Kidney (tissue), 14 donors: ENCODE data around the gene ASB3. TPM values are rescaled to one million over a fixed set of nuclear protein-coding genes. Genes with fewer than 3 reads are reported as not detected.

Source experiments
- DNase-seq, 5 donors: peaks; one replicate each; pipeline ENCODE4 v3.0.0-alpha.2; 2013 to 2020
- FAIRE-seq: peaks from 2 replicates; lab custom pipeline; 2012; peaks lifted over from hg19 to GRCh38; lab: Jason Lieb, UNC
- H3K27ac ChIP-seq, 2 donors: one replicate each; pipeline ENCODE4 v1.7.0; 2013; ENCODE audit warnings: low read depth in 2 of 2, low read length in 2 of 2, inconsistent platforms in 1 of 2
- H3K27me3 ChIP-seq: one replicate; pipeline ENCODE4 v1.7.1; 2013; ENCODE audit warnings: low read length, inconsistent platforms; ENCODE audit not compliant: control insufficient read depth, insufficient read depth
- H3K36me3 ChIP-seq, 3 donors: one replicate each; pipeline versions ENCODE4 v1.7.0 to v1.7.1; 2013; ENCODE audit warnings: low read length in 3 of 3, control low read depth in 1 of 3, inconsistent platforms in 1 of 3; ENCODE audit not compliant: insufficient read depth in 3 of 3, control insufficient read depth in 2 of 3
- H3K4me1 ChIP-seq, 3 donors: one replicate each; pipeline versions ENCODE4 v1.7.0 to v1.7.1; 2013; ENCODE audit warnings: low read length in 3 of 3, inconsistent platforms in 1 of 3, low read depth in 1 of 3; ENCODE audit not compliant: control insufficient read depth in 2 of 3, insufficient read depth in 2 of 3
- H3K4me3 ChIP-seq, 3 donors: one replicate each; pipeline versions ENCODE4 v1.7.0 to v1.8.1; 2013; ENCODE audit warnings: low read length in 3 of 3, control low read depth in 1 of 3, inconsistent platforms in 1 of 3
- H3K9ac ChIP-seq, 3 donors: one replicate each; pipeline versions ENCODE4 v1.7.0 to v1.7.1; 2013; ENCODE audit warnings: low read length in 3 of 3, control low read depth in 1 of 3, inconsistent platforms in 1 of 3
- H3K9me3 ChIP-seq, 3 donors: one replicate each; pipeline versions ENCODE4 v1.7.0 to v1.7.1; 2013; ENCODE audit warnings: low read length in 3 of 3, control low read depth in 1 of 3, inconsistent platforms in 1 of 3; ENCODE audit not compliant: control insufficient read depth in 2 of 3, insufficient read depth in 1 of 3
- intact Hi-C: fragments of 100-400 bp; cut with DNase I; formaldehyde crosslinking; loops from one replicate; pipeline ENCODE4 v1.11.1; 2022
- polyA plus RNA-seq: library from polyadenylated mRNA; stranded (reverse); fragments of 350-450 nt; fragmentation: Illumina TruSeq; extraction: RNeasy Lipid Tissue Mini Kit (QIAGEN cat#74804); gene quantifications from one replicate; pipeline ENCODE4 v1.2.3, GENCODE V29; 2014; ENCODE audit warnings: low read depth, low replicate concordance; ENCODE audit not compliant: insufficient read depth
- total RNA-seq: library from RNA; stranded (reverse); fragmentation: NEBNext Ultra II Directional; extraction: Animal tissue kit (Norgen Biotek cat#: 25700); gene quantifications from one replicate; pipeline ENCODE4 v1.2.1, GENCODE V29; 2021
- TF ChIP-seq, protein P1 (sequence below): IDR thresholded peaks from 3 replicates; pipeline ENCODE4 v1.5.1; 2012; ENCODE audit warnings: mild to moderate bottlenecking, moderate library complexity, borderline replicate concordance; ENCODE audit not compliant: insufficient read depth; ENCODE audit errors: extremely low read depth
- donor health status: control.
- donor health status: control.
- donor health status: control.
- donor health status: control.
- donor health status: control.
- donor health status: DM: yes; HTN: yes; CAD: no.
- donor health status: Normal renal cell carcinoma (clear cell type).

Gene ASB3
- total and polyA plus RNA-seq, 2 donors from 2014 or later = 8.0 to 20.1 TPM

DNA sequence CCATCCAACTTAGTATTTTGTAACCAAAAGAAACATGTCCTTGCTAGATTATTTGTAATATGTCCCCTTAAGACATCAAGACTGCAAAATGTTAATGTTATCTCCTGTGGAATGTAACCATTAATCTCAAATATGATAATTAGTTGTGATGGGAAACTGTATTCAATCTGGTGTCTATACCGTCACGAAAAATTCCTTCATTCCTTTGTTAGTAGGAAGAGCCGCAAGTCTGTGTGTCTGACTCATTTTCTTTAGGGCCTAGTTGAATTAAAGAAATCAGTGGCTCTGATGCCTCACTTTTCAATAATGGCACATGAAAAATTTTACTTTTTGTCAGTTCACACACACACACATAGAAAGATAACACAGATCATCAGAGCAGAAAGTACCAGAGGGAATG lies 146.3 kb downstream of the ASB3 start:
- Histone ChIP-seq H3K27me3 (no peaks in the 10 kb centered on the region), H3K9ac (no peak overlapping the region), H3K27ac (no peak overlapping the region), H3K9me3 (peaks cover 0 to 3% (median 0%) of the 10 kb centered on the region in 3 donors), H3K36me3 (no peaks in the 10 kb centered on the region), H3K4me1 (no peaks in the 10 kb centered on the region), H3K4me3 (no peak overlapping the region)
- intact Hi-C loops = no loop called here
- TF ChIP-seq, protein P1, sequence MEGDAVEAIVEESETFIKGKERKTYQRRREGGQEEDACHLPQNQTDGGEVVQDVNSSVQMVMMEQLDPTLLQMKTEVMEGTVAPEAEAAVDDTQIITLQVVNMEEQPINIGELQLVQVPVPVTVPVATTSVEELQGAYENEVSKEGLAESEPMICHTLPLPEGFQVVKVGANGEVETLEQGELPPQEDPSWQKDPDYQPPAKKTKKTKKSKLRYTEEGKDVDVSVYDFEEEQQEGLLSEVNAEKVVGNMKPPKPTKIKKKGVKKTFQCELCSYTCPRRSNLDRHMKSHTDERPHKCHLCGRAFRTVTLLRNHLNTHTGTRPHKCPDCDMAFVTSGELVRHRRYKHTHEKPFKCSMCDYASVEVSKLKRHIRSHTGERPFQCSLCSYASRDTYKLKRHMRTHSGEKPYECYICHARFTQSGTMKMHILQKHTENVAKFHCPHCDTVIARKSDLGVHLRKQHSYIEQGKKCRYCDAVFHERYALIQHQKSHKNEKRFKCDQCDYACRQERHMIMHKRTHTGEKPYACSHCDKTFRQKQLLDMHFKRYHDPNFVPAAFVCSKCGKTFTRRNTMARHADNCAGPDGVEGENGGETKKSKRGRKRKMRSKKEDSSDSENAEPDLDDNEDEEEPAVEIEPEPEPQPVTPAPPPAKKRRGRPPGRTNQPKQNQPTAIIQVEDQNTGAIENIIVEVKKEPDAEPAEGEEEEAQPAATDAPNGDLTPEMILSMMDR = no peak
- DNase-seq = no peak
- no peak for FAIRE-seq

DNA sequence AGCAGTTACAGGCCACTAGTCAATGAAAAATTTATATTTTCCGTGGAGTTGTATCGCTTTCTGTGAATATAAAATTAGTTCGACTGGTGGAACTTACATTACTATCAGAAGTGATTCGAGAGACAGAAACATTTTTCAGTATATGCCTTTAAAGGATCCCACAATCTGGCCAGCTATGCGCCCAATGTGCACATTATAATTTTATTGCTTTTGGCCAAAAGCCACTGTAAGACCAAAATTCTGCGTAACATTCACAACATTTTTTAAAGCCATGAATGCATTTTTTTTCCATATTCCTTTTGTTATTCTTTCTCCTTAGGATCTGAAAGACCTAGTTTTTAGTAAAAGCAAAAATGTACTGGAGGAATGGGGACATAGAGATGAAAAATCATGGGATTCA lies 150.2 kb downstream of the ASB3 start:
- Histone ChIP-seq H3K36me3 (no peaks in the 10 kb centered on the region), H3K9me3 (peaks cover 0 to 3% (median 0%) of the 10 kb centered on the region in 3 donors), H3K4me1 (no peaks in the 10 kb centered on the region), H3K9ac (no peak overlapping the region), H3K4me3 (no peak overlapping the region), H3K27ac (no peak overlapping the region), H3K27me3 (no peaks in the 10 kb centered on the region)
- DNase-seq = peak in 1 of 5 donors; percentile 12
- intact Hi-C loops = no loop called here
- FAIRE-seq = no peak
- TF ChIP-seq, protein P1 = no peak

DNA sequence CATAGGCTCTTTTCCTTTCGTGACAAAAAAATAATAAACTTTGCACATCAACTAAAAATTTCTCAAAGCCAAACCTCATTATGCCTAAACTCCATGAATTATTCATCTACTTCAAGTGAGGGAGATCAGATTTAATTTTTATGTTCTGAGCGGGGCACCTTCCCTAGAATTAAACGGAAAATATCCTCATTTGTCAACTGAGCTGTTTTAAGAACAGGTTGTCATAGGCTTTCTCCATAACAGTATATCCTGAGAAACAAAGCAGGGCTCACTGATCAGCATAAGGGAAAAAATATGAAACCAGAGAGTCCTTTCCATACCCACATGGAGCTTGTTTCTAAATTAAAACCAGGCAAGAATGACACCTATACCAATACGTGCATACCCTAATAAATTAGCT lies 150.6 kb downstream of the ASB3 start:
- H3K27ac ChIP-seq = no peak overlapping the region

More for the DNA sequence above, 150.6 kb downstream of the ASB3 start:
- no peaks in the 10 kb centered on the region for H3K27me3 ChIP-seq
- H3K36me3 ChIP-seq = no peaks in the 10 kb centered on the region
- no peak overlapping the region for H3K4me3 ChIP-seq
- no peak overlapping the region for H3K9ac ChIP-seq
- FAIRE-seq = no peak
- no peaks in the 10 kb centered on the region for H3K4me1 ChIP-seq
- no peak for DNase-seq
- intact Hi-C loops = no loop called here
- H3K9me3 ChIP-seq = peaks cover 0 to 3% (median 0%) of the 10 kb centered on the region in 3 donors
- TF ChIP-seq, protein P1 = no peak
